IMR-90 (cell line): Measurements from ENCODE around the gene AARSD1. TPM values are rescaled to one million over a fixed set of nuclear protein-coding genes. Genes with fewer than 3 reads are reported as not detected.
"Not testable (repeated sequence)": the region's sequence is repeated elsewhere in the genome, so short reads cannot be mapped to it uniquely, and the experiment has no call there.

Source experiments
- ATAC-seq: fragments of 200-7000 bp; cut with Tn5 transposase; 2 replicates; pipeline ENCODE4 v1.9.1; 2020; ENCODE audit warnings: low read depth, mild to moderate bottlenecking, moderate library complexity
- BruUV-seq: library from RNA; stranded (reverse); fragments of 400-500 nt; replicated peaks from 2 replicates; lab custom pipeline; 2021; lab: Mats Ljungman, UMichigan
- CTCF ChIA-PET: fragments of 300-600 bp; formaldehyde crosslinking; extraction: SDS; loops from one replicate; lab custom pipeline; 2021; ENCODE audit warnings: antibody characterized with exemption; lab: Yijun Ruan, JAX
- POLR2A ChIA-PET: fragments of 300-600 bp; sonication (Branson Sonifier 250); formaldehyde crosslinking; loops from one replicate; lab custom pipeline; 2022; ENCODE audit warnings: antibody characterized with exemption; ENCODE audit not compliant: unreplicated experiment; lab: Charles Lee
- DNase-seq: peaks from one replicate; pipeline ENCODE4 v3.0.0; 2013
- H2AFZ ChIP-seq: replicated peaks from 2 replicates; pipeline ENCODE3; 2013; ENCODE audit warnings: low read length, mild to moderate bottlenecking; ENCODE audit not compliant: poor library complexity
- H2AK5ac ChIP-seq: 2 replicates; pipeline ENCODE4 v1.6.1; 2013; ENCODE audit warnings: low read depth, low read length, inconsistent platforms
- H2AK9ac ChIP-seq: replicated peaks from 2 replicates; pipeline ENCODE3; 2013; ENCODE audit warnings: mild to moderate bottlenecking, low read depth, low read length, moderate library complexity; ENCODE audit not compliant: poor library complexity
- H2BK120ac ChIP-seq: 2 replicates; pipeline ENCODE4 v1.6.1; 2013; ENCODE audit warnings: low read depth, low read length, inconsistent platforms
- H2BK15ac ChIP-seq: 3 replicates; pipeline ENCODE4 v1.6.1; 2013; ENCODE audit warnings: low read depth, low read length, inconsistent platforms
- H2BK20ac ChIP-seq: 2 replicates; pipeline ENCODE4 v1.6.1; 2013; ENCODE audit warnings: low read depth, mild to moderate bottlenecking, inconsistent platforms, low read length, moderate library complexity
- H2BK5ac ChIP-seq: 2 replicates; pipeline ENCODE4 v1.6.1; 2013; ENCODE audit warnings: mild to moderate bottlenecking, low read depth, low read length, inconsistent platforms; ENCODE audit not compliant: poor library complexity, severe bottlenecking
- H3K14ac ChIP-seq: replicated peaks from 2 replicates; pipeline ENCODE4 v1.6.1; 2013; ENCODE audit warnings: low read depth, low read length, inconsistent platforms
- H3K18ac ChIP-seq: 2 replicates; pipeline ENCODE4 v1.6.1; 2013; ENCODE audit warnings: low read depth, low read length, control low read depth
- H3K23ac ChIP-seq: 2 replicates; pipeline ENCODE4 v1.6.1; 2013; ENCODE audit warnings: low read depth, low read length, inconsistent platforms
- H3K27ac ChIP-seq: 2 replicates; pipeline ENCODE4 v1.5.1; 2013; ENCODE audit warnings: mild to moderate bottlenecking, control low read depth, low read length; ENCODE audit not compliant: insufficient read depth
- H3K27me3 ChIP-seq: 2 replicates; pipeline ENCODE4 v1.6.1; 2013; ENCODE audit warnings: low read length; ENCODE audit not compliant: control insufficient read depth, insufficient read depth
- H3K36me3 ChIP-seq: 2 replicates; pipeline ENCODE4 v1.6.1; 2013; ENCODE audit warnings: low read length, mixed read lengths; ENCODE audit not compliant: control insufficient read depth, insufficient read depth
- H3K4ac ChIP-seq: 2 replicates; pipeline ENCODE4 v1.6.1; 2013; ENCODE audit warnings: low read depth, low read length, inconsistent platforms
- H3K4me1 ChIP-seq: 2 replicates; pipeline ENCODE4 v1.6.1; 2013; ENCODE audit warnings: low read length, mixed read lengths; ENCODE audit not compliant: control insufficient read depth, insufficient read depth
- H3K4me2 ChIP-seq: 2 replicates; pipeline ENCODE4 v1.6.1; 2013; ENCODE audit warnings: low read depth, mild to moderate bottlenecking, control low read depth, low read length, moderate library complexity
- H3K4me3 ChIP-seq: 2 replicates; pipeline ENCODE4 v1.5.1; 2013; ENCODE audit warnings: low read depth, mild to moderate bottlenecking, control low read depth, low read length, moderate library complexity; ENCODE audit not compliant: insufficient read depth
- H3K56ac ChIP-seq: 2 replicates; pipeline ENCODE4 v1.6.1; 2013; ENCODE audit warnings: low read length, inconsistent platforms; ENCODE audit not compliant: insufficient read depth; ENCODE audit errors: extremely low read depth
- H3K79me1 ChIP-seq, 2 experiments: 2 replicates each; pipeline ENCODE4 v1.6.1; 2013; ENCODE audit warnings: low read length in 2 of 2, inconsistent platforms in 1 of 2, low read depth in 1 of 2
- H3K9ac ChIP-seq: 2 replicates; pipeline ENCODE4 v1.6.1; 2013; ENCODE audit warnings: low read depth, low read length, control low read depth
- H3K9me1 ChIP-seq: 2 replicates; pipeline ENCODE4 v1.6.1; 2013; ENCODE audit warnings: low read length, inconsistent platforms; ENCODE audit not compliant: insufficient read depth
- H3K9me3 ChIP-seq: 2 replicates; pipeline ENCODE4 v1.6.1; 2013; ENCODE audit warnings: low read length; ENCODE audit not compliant: control insufficient read depth, insufficient read depth
- H4K20me1 ChIP-seq: 2 replicates; pipeline ENCODE4 v1.6.1; 2013; ENCODE audit warnings: low read length, inconsistent platforms; ENCODE audit not compliant: insufficient read depth
- H4K5ac ChIP-seq: 2 replicates; pipeline ENCODE4 v1.6.1; 2013; ENCODE audit warnings: mild to moderate bottlenecking, low read depth, low read length, control low read depth
- H4K8ac ChIP-seq, 2 experiments: 2 replicates each; pipeline ENCODE4 v1.6.1; 2013; ENCODE audit warnings: low read depth in 2 of 2, low read length in 2 of 2, control low read depth in 1 of 2, inconsistent platforms in 1 of 2
- H4K91ac ChIP-seq: 2 replicates; pipeline ENCODE4 v1.6.1; 2013; ENCODE audit warnings: low read depth, low read length, inconsistent platforms; ENCODE audit not compliant: insufficient read depth
- CHD1 ChIP-seq: IDR thresholded peaks from 2 replicates; pipeline ENCODE4 v1.6.1; 2012; ENCODE audit warnings: low read depth, low read length, improper control_type of control experiment
- MAFK ChIP-seq: IDR thresholded peaks from 2 replicates; pipeline ENCODE4 v1.6.1; 2012; ENCODE audit warnings: low read depth, low read length, improper control_type of control experiment
- SMC3 ChIP-seq: fragments of 150-350 bp; IDR thresholded peaks from 2 replicates; pipeline ENCODE4 v1.6.1; 2016; ENCODE audit warnings: low read depth, mild to moderate bottlenecking, antibody characterized with exemption, low read length, moderate library complexity
- WGBS, 2 experiments: methylation state at CpG; one replicate each; pipeline versions ENCODE4 v1.1.5 to v1.1.7; 2013; ENCODE audit warnings: missing lambda C conversion rate in 2 of 2; ENCODE audit not compliant: insufficient read length in 1 of 2; ENCODE audit errors: extremely low coverage in 2 of 2; 5-methylcytosine and 5-hydroxymethylcytosine counted together
- dilution Hi-C: fragments of 300-500 bp; cut with HindIII; formaldehyde crosslinking; loops from one replicate; pipeline ENCODE4 v1.14.3; 2018; ENCODE audit warnings: low sequenced_read_pairs; ENCODE audit not compliant: unreplicated experiment
- in situ Hi-C: fragments of 300-500 bp; cut with MboI; formaldehyde crosslinking; loops from 3 replicates; pipeline ENCODE4 v1.14.3; 2019; ENCODE audit warnings: low sequenced_read_pairs, inconsistent platforms, mixed read lengths
- intact Hi-C: fragments of 100-400 bp; cut with micrococcal nuclease; formaldehyde crosslinking; loops from 2 replicates; pipeline ENCODE4 v1.10.0; 2022
- polyA plus RNA-seq, 3 experiments: library from polyadenylated mRNA; depleted of rRNA; stranded (reverse); fragments of >200 nt; gene quantifications; 2 replicates each; pipeline ENCODE4 v1.2.3, GENCODE V29; 2012; ENCODE audit warnings: low replicate concordance in 1 of 3
- total RNA-seq: library from RNA; depleted of rRNA; stranded (reverse); fragments of >200 nt; gene quantifications from 2 replicates; pipeline ENCODE4 v1.2.3, GENCODE V29; 2012

The AARSD1 gene
- total and polyA plus RNA-seq, 2 of the 4 experiments (the other 2 are of a cell fraction): 55.0 to 58.9 TPM

GRCh38 chr17:42997390-42997983 is 33.2 kb upstream of the AARSD1 start (continued):
- no peak for TF ChIP-seq CHD1
- no peak for TF ChIP-seq SMC3
- no peak for TF ChIP-seq MAFK

GRCh38 chr17:42993913-42994312 is 29.7 kb upstream of the AARSD1 start:
- H2AFZ ChIP-seq, H2BK20ac ChIP-seq, H4K8ac ChIP-seq, ATAC-seq, H3K9ac ChIP-seq, H3K18ac ChIP-seq, H3K4me2 ChIP-seq, H3K23ac ChIP-seq, BruUV-seq, H3K4ac ChIP-seq, H4K20me1 ChIP-seq, H2BK15ac ChIP-seq, H2AK5ac ChIP-seq, H2AK9ac ChIP-seq, H3K4me1 ChIP-seq, H2BK120ac ChIP-seq, H2BK5ac ChIP-seq, H3K27ac ChIP-seq, CTCF ChIA-PET, H3K9me3 ChIP-seq, H3K4me3 ChIP-seq, DNase-seq, H3K14ac ChIP-seq, POLR2A ChIA-PET, H4K5ac ChIP-seq, H4K91ac ChIP-seq, H3K27me3 ChIP-seq, dilution Hi-C loops, H3K56ac ChIP-seq: not testable (repeated sequence)
- in situ Hi-C loops: loop anchor here (25.0 kb wide), 1 partner anchor 368 kb away; no protein-coding TSS in a partner anchor
- Histone ChIP-seq H3K9me1 (peaks cover 17% of the 10 kb centered on the region), H3K79me1 (peaks cover 6 to 28% of the 10 kb centered on the region in 2 experiments; a peak in 3 of 4 replicates), H3K36me3 (peaks cover 23% of the 10 kb centered on the region)
- intact Hi-C loops: loop anchor here (10.0 kb wide), 1 partner anchor 321 kb away; no protein-coding TSS in a partner anchor
- WGBS, 2 experiments: no CpG with 5 or more reads among the region's 10 CpGs
